ENCODE measurements around the gene BCL6.
A peak's percentile ranks its signal among the peaks of the same experiment; 100 is the strongest.

BCL6 gene

DNA sequence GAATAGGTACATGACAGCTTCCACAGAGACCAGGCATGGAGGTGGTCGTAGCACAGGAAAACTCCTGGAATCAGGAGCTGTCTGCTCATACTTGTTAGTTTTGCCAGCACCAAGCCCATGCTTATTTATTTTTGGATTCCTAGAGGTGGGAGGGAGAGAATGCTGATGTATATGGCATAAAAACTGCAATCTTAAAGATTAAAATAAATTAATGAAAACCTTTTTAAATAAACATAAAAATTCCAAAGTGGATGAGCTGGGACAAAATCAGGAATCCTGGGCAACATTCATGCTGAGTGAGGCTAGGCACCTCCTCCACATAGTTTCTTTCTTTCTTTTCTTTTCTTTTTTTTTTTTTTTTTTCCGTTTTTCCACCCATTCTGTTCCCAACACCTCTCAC is 14.3 kb upstream of the BCL6 start:
- no peak for DNase-seq

DNA sequence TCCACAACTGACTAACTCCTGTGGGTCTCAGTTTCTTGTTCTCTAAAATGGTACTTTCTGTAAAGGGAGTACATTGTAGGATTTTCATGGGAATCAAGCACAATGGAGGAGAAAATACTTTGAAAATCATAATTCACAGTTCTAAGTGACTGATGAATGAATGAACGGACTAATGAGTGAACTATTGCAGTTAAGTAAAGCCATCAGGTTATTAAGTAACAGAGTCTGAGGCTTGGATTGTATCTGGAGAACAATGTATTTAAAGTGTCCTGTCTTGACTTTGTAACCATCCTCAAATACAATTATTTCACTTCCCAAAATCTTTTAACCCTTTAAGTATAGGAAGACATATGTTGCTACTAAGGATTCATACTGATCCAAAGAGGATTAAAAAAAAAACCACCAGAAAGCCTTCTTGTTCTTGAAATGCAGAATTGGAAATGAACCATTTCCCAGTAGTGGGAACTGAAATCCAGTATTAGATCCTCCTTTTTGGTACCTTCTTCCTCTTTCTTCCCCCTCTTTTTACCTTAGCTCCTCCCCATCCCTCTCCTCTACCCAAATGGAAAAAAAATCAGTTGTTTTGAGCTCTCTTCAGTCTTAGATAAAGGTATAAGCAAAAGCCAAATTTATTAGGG is 13.2 kb upstream of the BCL6 start:
- DNase-seq: peak in 2 of 3 donors; percentile 22 to 43

DNA sequence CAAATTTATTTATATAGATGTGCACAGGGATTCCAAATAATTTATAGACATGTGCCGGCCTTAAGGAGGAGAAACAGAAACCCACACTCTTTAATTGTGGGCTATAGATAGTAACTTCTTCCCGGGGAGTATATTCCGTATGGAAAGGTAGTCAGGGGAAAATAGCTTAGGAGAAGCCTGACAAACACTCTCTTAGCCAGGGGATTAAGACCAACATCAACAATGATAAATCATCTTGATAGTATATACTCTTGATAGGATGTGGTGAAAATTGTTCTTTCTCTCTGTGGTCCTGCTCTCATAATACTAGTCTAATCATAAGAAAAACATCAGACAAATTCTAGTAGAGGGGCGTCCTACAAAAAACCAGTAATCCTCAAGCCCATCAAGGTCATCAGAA is 8.2 kb upstream of the BCL6 start:
- no peak for DNase-seq

DNA sequence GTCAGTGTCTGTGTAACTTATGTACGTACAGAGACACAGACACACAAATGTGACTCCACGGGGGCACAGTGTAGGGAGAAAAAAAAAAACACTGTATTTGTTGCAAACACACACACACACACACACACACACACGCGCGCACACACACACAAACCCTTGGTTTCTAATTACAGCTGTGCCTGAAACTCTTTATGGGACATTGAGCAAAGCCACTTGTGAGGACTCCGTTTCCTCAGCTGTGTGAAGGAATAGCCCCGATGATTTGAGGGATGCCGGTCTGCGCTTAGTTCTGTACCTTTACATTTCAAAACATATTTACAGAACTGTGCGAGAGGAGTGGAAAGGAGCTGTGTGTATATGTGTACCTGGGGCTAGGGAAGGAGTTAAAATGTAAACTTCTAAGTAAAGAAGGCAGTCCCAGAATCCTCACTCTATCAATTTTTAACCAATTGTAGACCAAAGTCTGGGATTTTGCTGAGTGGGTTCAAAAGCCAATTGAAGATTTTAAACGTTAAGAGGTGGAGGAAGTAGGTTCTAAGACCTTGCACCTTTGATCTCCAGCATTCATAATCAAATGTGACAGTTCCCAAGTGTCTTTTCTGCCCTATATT is 5.3 kb upstream of the BCL6 start:
- no peak for DNase-seq

DNA sequence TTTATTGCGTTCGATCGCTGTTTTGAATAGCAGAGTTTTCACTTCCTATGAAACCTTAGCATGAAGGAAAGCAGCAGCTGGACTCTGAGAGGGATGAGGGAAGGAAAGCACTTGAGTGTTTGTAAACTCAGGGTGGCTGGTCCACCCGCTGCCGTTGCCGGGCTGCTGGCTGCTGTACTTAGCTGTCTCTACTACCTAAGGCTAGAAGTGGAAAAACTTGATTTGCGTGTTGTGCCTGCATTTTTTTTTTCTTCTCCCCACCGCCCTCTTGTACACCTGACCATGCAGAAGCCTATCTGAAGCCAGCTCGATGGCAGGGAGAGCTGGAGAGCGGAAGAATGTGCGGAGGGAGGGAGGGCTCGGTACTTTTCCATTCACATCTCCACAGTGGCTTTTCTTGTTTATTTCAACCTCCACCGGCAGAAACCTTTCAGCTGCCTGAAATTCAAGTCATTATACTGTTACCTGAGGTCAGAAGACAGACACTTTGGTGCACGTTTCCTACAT is 4.8 kb upstream of the BCL6 start:
- DNase-seq: peak in 2 of 3 donors; percentile 22 to 37

DNA sequence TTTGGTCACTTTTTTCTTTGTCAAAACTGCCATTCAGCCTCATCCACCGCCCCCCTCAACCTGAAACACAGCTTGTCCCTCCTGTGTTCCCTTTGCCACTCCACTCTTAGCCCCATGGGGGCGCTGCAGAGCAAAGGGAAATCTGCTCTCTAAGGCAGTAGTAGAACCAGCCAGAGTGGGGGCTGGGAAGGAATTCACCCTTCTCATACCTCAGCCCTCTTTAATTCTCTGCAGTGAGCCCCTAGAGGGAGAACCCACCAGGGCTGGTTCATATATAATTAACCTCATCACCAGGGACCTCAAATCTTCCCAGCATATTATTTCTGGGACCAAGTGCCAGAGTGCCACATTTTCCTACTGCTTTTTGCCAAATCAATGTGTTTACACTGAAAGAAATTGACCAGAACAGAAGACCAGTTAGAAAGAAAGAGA is 2.8 kb upstream of the BCL6 start:
- DNase-seq: peak; percentile 89 to 92 (median 91)

DNA sequence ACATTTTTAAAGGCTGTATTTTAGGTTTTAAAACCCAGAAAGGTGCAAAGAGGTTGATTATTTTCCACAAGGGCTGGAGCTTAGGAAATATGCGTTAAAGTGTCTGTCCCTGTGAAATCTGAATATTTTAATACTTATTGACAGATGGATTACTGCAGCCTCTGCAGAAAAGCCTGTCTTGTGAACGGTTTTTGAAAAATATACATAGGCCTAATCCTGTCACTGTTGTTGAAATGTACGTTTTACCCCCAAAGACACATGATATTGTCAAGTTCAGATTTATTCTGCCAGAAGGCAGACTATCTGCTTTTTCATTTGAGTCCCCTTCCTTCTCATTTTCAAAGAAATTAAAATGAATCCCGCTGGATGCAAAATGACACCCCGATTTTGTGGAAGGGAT is 2.2 kb upstream of the BCL6 start:
- no peak for DNase-seq

DNA sequence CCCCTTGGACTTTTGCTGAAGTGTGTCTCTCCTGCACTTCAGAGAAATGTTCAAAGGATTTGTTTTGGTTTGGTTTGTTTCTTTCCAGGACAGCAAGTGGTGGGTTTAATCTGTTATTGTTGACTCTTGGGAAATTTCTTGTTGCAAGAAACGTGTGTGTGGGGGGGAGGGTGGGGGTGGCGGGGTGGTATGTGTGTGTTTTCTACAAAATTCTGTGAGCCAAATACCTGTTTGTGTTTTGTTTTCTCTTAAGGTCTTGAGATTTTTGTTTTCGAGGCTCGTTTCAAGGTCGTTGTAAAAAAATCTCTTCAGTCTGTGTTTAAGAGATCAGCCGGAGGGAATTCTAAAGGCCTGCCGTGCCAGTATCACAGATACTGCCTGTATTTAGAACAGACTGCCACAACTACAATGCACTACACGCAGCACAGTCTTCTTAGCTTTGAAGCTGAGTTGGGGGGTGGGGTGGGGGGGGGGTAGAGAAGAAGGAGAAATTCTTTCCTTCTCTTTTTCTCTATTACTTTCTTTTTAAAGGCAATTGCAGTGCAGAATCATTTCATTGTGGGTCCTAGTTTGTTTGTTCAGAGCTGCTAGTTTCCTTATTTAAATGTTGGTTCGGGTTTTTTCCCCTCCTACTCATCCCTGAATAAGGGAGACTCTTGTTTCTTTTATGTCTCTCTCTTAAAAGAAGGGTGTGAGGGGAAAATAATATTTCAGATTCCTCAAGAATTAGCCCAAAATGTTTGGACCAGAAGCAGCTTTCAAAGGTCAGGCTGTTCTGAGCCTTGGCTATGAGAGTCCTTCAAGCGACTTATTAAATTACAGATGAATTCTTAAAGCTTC is 1.4 kb upstream of the BCL6 start:
- DNase-seq: peak; percentile 73 to 91 (median 81)

DNA sequence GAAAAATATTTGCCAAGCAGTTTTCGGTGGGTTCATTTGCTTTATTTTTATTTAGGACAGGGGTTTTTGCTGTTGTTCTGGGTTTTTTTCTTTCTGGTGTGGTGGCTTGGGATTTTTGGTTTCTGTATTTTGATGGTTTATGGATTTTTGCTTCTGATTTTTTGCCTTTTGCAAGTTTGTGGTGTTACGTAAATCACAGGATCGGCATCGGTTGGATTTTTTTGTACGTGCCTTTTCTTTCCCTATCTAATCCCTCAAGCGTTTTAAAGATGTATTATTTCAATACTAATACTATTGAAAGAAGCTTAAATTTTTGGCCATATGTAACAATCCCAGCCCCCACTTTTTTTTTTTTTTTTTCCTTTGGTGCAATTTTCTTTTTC is 782 bp upstream of the BCL6 start:
- DNase-seq: peak; percentile 39 to 54 (median 51)

DNA sequence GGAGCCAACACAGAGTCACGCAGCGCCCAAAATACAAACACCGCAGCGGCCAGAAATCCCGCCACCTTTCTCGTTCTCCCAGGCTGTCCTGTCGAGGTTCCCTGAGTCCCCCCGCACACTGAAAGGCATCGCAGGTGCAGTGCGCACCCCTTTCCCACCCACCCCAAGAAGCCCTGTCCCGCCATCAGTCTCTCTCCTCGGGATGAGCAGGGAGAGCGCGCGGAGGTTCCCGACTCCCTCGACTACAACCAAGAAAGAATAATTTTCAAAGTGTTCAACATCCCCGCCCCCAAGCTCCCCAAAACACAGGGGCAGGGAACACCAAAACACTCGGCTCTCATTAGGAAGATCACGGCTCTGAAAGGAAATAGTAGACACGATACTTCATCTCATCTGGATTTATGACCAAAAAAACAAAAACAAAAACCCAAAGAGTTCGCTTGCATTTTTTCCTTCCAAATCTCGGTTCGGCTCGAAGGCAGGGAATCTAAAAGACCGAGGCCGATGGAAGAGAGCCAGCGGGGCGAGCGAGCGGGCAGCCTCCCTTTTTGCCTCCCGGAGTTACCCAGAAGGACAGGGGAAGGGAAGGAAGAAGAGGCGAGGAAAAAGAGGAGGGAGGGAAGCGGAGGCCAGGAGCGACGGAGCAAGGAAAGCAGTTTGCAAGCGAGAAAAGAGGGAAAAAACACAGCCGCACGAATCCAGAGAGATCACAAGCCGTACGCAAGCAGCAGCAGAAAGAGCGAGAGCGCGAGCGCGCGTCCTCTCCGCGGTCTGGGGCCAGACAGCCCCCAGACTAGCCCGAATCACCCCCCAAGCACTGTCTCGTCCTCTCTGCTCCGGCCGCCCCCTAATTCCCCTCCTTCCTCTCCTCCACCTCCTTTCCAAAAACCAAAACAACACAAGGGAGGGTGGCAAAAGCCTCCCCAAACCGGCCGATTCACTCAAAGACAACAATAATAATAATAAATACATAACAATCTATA is 808 bp downstream of the BCL6 start:
- peak; percentile 54 to 68 (median 63) for DNase-seq

DNA sequence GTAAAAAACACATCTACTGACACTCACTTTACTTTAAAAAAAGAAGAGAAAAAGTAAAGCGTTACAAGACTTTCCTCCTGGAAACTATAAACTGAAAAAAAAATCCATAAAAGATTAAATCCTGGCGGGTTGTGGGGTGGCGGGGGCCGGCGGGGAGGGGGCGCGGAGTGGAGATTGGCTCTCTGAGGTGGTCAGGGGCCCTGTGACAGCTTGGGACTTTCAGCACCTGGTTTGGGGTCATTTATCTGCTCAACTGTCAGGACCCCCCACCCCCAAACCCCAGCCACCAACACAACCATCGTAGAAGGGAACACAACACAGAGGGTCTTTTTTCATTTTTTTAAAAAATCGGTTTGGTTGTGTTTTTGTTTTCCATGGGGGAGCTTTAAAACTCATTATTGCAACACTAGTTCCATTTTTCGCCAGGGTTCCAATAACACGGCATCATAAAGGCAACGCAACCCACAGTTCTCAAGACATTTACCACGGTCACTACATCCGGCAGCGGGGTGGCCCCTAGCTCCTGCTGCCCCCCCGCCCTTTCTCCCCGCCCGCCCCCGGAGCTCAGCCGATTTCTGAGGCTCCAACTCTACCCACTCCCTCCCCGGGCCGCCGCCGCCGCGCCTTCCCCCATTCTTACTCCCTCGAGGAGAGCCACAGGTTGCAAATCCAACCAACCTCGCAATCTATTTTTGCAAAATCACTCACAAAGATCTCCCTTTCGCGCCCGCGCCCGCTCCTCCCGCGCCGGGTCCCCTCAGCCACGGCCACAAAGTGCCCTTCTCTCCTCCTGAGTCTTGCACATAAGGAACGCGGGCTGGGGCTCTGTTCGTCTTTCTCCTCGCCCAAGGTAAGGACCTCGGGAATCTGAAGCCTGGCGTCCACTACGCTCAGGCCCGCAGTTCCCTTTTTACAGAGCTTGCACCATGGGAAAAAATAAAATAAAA is 1.8 kb downstream of the BCL6 start:
- peak; percentile 84 to 92 (median 86) for DNase-seq

DNA sequence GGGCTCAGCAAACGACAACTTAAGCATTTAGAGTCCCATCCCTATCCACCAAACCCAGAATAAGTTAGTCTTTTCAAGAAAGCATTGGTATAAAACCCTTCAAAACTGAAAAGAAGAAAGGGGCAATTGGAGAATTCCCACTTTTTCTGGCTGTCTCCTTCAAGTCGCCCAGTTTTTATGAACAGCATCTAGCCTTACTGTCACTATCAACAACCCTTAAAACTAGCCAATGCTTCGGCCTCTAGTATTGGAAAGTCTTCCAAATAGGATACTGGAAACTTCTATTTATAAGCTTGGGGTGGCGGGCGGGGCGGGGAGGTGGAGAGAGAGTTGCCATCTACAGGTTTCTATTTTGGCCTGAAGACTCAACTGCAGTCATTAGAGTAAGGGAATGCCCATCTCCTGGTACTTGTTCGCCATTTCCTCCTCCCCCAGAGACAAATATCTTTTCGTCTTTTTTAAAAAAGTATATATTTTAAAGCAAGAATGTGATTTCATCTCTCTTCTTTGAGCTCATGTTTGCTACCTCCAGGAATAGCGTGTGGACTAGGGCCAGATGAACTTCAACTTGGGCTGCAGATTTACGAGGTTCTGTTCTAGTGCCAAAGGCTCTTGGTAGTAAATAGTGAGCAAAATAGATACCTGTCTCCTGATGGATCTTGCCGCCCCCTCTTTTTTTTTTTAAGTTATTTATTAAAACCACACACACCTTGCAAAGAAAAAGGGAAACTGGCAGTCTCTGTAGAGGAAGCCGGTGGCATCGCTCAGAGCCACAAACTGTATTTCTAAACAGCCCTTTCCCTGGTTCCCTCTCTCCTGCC is 2.7 kb downstream of the BCL6 start:
- peak; percentile 32 to 51 (median 46) for DNase-seq

DNA sequence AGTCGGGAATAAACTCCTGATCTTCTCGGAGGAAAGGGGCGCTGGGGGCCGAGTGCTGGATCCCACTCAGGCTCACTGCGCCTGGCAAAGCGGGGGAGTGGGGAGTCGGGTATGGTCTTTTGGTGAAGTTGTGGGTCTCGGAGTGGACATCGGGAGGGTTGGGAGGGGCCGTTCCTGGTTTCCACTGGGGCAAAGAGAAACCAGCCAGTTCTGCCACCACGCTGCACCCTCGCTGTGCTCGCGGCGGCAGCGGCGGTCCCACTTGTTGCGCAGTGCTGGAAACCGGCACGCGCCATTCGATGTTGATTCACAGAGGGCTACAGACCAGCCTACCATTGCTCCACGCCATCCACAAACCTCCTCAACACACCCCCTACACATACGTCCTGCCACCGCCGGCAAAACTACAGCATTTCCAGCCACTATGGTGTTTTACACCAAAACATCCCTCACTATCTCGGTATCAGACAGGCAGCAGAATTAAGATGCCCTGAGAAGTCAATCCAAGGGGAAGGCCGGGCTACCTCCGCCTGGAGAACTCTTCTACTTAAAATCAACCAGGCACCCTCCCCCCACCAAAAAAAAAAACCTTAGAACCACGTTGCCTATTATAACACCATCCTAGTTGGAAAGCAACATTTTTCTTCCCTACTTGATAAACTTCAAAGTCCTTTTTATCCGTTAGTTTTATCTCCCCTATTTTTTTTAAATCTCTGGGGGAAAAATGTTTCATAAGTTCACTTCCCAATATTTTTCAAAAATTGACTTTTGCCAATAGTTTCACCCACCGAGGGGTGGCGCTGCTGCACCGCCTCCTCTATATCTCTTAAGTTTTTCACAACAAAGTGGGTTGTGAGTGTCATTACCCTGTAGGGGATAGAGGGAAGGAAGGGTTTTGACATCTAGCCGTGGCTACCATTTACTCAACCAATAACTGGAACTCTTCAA is 3.6 kb downstream of the BCL6 start:
- peak; percentile 92 to 94 (median 93) for DNase-seq

DNA sequence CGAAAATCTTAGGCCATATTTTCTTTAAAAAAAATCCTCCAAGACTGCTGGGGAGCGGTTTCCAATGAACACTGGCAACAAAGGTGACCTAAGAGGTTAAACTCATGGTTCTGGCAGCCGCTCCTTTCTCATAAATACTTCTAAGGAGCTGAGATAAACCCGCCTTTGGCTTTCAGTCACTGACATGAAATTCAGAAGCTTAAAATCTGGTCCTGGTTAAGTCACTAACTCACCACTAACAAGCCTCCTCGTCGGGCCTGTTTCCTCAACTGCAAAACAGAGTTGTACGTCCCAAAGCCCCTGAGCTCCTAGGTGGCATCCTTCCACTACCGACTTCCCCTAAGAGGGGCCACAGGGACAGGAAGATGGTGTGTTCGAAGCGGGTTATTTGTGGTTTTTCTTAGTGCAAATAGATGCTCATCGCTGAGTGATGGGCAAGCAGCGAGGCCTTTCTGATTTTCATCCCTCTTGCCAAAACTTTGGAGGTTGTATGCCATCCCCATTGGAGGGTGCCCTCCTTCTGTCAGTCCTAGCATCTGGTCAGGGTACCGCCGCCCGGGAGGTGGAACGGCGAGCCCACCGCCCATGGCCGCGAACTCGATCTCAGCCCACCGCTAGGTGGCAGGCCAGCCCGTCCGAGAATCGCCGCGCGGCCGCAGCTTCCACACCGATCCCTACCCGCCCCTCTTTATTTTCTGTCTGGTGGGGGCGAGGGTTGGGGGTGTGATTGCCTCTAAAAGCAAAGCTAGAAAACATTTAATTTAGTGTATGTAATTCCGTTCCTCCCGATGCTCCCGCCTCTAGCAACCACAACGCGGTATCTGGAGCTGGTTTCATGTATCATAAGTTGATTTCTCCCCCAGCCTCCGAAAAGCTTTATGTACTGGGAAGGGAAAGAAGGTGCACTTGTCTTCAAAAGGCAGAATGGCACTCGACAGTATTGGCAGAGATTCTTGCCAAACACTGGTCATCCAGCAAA is 4.6 kb downstream of the BCL6 start:
- DNase-seq: peak; percentile 71 to 83 (median 71)

DNA sequence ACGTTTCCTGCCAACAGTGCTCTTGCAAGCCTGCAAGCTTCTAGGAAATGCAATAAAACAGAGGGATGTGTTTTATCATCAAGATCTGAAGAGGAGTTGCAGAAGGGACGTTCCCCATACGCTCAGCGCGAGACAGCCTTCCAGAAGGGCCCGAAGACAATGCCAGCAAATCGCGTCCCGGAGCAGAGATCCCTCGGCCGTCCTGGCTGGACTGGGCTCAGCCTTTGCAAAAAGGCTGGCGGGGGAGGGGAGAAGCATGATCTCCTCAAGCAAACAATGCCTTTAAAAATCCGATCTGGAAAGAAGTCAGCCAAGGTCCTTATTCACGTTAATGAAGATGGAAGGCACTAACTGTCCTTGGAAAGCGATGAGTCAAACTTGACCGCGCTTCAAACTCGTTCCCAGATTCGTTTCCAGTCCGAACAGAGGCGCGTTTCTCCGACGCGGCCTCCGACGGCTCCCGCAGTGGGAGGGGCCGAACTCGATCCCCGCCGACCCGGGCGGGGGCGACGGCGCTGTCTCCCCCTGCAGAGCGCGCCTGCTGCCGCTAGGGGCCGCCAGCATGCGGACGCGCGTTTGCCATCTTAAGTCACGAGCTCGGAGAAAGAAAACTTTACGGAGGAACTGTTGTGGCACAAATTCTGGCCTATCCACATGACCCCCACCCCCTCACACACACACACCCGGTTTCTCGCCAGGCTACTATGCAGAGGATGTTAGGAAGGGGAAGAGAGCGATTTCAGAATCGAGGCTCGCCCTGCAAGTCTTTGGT is 5.5 kb downstream of the BCL6 start:
- DNase-seq: peak; percentile 94 to 95 (median 95)

DNA sequence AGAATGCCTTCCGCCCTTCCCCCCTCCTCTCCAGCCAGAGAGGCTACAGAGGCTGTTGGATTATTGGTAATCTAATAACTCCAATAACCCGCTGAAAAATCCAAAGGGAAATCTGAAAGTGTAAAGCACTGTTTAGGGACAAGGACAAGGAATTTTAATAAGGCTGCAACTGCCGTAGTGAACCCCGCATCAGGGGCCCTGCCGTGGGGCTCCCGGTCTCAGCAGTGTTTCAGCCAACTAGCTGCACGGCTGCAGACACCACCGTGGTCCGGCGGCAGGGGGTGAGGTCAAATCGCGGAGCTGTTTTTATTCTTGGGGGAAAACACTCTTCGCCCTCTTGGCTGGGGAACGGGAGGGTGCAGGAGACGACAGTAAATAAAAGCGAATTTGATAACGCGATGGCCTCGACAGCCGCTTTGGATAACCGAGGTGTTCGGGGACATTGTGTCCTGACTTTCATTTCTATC is 6.1 kb downstream of the BCL6 start:
- peak in 2 of 3 donors; percentile 26 to 37 for DNase-seq
